Measurements from ENCODE around the gene AGGF1.
"Not testable (repeated sequence)": the region's sequence is repeated elsewhere in the genome, so short reads cannot be mapped to it uniquely, and the experiment has no call there.

AGGF1 gene

GRCh38 chr5:77087484-77088261 is 57.5 kb downstream of the AGGF1 start:
- FAIRE-seq = no peak

GRCh38 chr5:77095189-77095588 is 65.0 kb downstream of the AGGF1 start:
- FAIRE-seq = no peak

GRCh38 chr5:77101298-77101697 is 71.1 kb downstream of the AGGF1 start:
- FAIRE-seq = no peak

- FAIRE-seq = no peak
These were observed 72.3 kb downstream of the AGGF1 start for GRCh38 chr5:77102549-77102948.

- no peak for FAIRE-seq
These were observed 73.3 kb downstream of the AGGF1 start for GRCh38 chr5:77103457-77103856.

GRCh38 chr5:77104813-77105212 is 74.6 kb downstream of the AGGF1 start:
- no peak for FAIRE-seq

GRCh38 chr5:77107035-77107434 is 76.8 kb downstream of the AGGF1 start:
- FAIRE-seq = not testable (repeated sequence)
